Skeletal muscle tissue (tissue), 4 donors: ENCODE measurements around the gene CCN6. TPM values are rescaled to one million over a fixed set of nuclear protein-coding genes. Genes with fewer than 3 reads are reported as not detected.
"Not testable (repeated sequence)": the region's sequence is repeated elsewhere in the genome, so short reads cannot be mapped to it uniquely, and the experiment has no call there.

Experiments
- H3K27ac ChIP-seq: one replicate; pipeline ENCODE4 v1.7.0; 2013; ENCODE audit warnings: mild to moderate bottlenecking, low read depth, low read length, inconsistent platforms
- H3K27me3 ChIP-seq, 3 donors: one replicate each; pipeline ENCODE4 v1.7.0; 2013; ENCODE audit warnings: low read length in 3 of 3; ENCODE audit not compliant: control insufficient read depth in 3 of 3, insufficient read depth in 3 of 3
- H3K36me3 ChIP-seq, 3 donors: one replicate each; pipeline ENCODE4 v1.7.0; 2013; ENCODE audit warnings: low read length in 3 of 3; ENCODE audit not compliant: control insufficient read depth in 3 of 3, insufficient read depth in 3 of 3
- H3K4me1 ChIP-seq, 3 donors: one replicate each; pipeline ENCODE4 v1.7.0; 2013; ENCODE audit warnings: low read length in 3 of 3, mild to moderate bottlenecking in 3 of 3; ENCODE audit not compliant: control insufficient read depth in 3 of 3, insufficient read depth in 3 of 3
- H3K4me3 ChIP-seq, 3 donors: one replicate each; pipeline ENCODE4 v1.7.0; 2013; ENCODE audit warnings: low read length in 3 of 3
- H3K9ac ChIP-seq, 3 donors: one replicate each; pipeline ENCODE4 v1.7.0; 2013; ENCODE audit warnings: low read length in 3 of 3, mild to moderate bottlenecking in 3 of 3, moderate library complexity in 2 of 3, low read depth in 1 of 3
- H3K9me3 ChIP-seq, 3 donors: one replicate each; pipeline ENCODE4 v1.7.0; 2013; ENCODE audit warnings: low read length in 3 of 3; ENCODE audit not compliant: control insufficient read depth in 3 of 3
- total RNA-seq: library from RNA; depleted of rRNA; stranded (reverse); fragments of >200 nt; gene quantifications from one replicate; pipeline ENCODE4 v1.2.3, GENCODE V29; 2014
- donor health status: Osteomylitis.

CCN6 gene
- total RNA-seq, 1 donor from 2014 or later, result not detected

DNA sequence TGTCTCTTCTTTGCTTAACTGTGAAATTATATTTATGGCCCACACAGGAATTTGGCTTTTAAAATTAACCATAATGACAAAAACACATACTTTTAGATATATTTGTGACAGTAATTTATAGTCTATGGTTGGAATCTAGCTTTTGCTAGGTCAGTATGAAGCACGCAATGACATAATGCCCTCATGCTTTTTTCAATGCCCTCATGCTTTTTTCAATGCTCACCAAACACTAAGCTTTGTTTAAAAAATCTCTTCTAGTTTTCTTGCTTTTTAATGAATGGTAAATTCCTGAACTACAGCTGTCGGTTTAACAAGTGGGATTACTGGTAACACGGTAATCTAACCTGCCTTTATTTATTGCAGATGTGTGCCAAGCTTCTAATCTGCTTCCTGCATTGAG, 12.7 kb downstream of the CCN6 start:
- Histone ChIP-seq H3K27ac (no peak overlapping the region), H3K4me1 (no peaks in the 10 kb centered on the region)

DNA sequence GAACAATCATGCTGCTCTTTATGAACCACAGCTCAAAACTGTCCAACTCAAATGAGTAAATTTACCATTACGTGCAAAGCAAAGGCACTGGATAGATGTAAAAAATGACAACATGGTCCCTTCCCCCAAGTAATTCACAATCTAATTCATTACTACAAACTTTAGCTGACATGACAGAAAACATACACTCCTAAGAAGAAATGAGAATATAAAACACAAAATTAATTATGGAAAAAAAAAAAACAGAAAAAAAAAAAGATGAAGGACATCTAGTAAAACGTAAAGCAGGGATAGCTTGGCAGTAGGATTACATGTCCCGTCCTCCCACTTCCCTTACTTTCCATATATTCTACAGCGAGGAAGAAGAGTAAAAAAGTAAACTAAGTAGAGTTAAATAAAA, 27.7 kb downstream of the CCN6 start:
- H3K27me3 ChIP-seq, result no peaks in the 10 kb centered on the region
- no peak overlapping the region for H3K4me3 ChIP-seq
- peaks cover 0 to 6% (median 4%) of the 10 kb centered on the region in 3 donors for H3K4me1 ChIP-seq
- H3K9ac ChIP-seq, result no peak overlapping the region
- peaks cover 8 to 35% (median 25%) of the 10 kb centered on the region in 3 donors for H3K36me3 ChIP-seq
- no peak overlapping the region for H3K27ac ChIP-seq
- no peaks in the 10 kb centered on the region for H3K9me3 ChIP-seq

More for the DNA sequence above, 12.7 kb downstream of the CCN6 start:
- Histone ChIP-seq H3K36me3 (peaks cover 0 to 7% (median 3%) of the 10 kb centered on the region in 3 donors), H3K9ac (no peak overlapping the region), H3K27me3 (no peaks in the 10 kb centered on the region), H3K4me3 (no peak overlapping the region), H3K9me3 (no peaks in the 10 kb centered on the region)

DNA sequence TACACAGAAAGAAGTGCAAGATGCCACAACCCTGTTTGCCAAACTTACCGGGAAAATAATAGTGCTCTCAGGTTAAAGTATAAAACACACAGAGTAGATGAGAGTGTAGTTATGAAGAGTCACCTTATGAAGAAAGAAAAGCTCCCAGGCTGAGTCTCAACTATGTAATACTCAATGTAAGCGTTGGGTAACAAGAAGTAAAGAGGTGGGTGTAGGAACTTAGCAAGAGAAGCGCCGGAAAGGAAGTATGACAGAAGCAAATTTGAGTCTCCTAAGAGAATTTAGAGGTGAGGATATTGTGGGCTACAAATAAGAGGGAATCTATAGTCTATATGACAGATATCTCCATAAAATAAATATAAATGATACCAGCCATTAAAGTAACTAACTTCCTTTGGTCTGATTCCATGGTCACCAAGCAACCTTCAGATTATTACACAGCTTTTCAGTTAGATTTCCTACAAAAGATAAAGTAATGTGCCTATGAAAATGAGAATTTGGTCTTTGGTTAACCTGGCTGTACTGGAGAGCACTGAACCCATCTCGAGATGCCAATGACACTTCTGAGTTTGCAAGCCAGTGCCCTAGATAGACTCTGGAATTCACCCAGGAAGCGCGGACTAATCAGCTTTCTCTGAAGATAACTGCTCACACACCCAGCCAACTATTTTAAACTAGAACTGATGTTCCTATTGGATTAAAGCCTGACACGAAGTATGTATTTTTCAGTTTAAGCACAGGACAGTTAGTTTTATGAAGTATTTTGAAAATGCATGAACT, 31.6 kb downstream of the CCN6 start:
- no peak overlapping the region for H3K9ac ChIP-seq
- H3K4me3 ChIP-seq, result no peak overlapping the region
- H3K36me3 ChIP-seq, result peaks cover 5 to 19% (median 10%) of the 10 kb centered on the region in 3 donors
- H3K27me3 ChIP-seq, result no peaks in the 10 kb centered on the region
- H3K4me1 ChIP-seq, result peaks cover 0 to 15% (median 7%) of the 10 kb centered on the region in 3 donors
- H3K9me3 ChIP-seq, result no peaks in the 10 kb centered on the region
- H3K27ac ChIP-seq, result no peak overlapping the region

DNA sequence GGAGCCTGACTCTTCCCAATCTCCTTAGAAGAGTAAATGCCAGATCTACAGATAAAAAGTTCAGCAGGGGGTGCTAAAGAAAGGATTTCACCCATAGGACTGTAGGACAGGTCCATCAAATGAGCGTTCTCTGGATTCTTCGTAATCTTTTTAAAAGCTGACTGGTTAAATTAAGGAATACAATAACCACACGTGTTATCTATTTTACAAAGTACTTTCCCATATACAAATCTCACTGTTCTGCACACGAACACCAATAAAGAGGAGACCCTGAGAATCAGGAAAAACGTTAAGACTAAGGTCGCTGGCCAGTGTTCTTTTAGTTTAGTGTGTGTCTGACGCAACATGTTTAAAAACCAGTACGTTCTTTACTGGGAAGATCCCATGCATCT, 32.8 kb downstream of the CCN6 start:
- H3K4me1 ChIP-seq, result peaks cover 0 to 15% (median 7%) of the 10 kb centered on the region in 3 donors
- peak overlapping the region; percentile 84 to 92 (median 87) for H3K9ac ChIP-seq
- H3K4me3 ChIP-seq, result peak overlapping the region; percentile 88 to 93 (median 92)
- H3K9me3 ChIP-seq, result no peaks in the 10 kb centered on the region
- H3K36me3 ChIP-seq, result peaks cover 3 to 11% (median 6%) of the 10 kb centered on the region in 3 donors
- H3K27me3 ChIP-seq, result no peaks in the 10 kb centered on the region
- peak overlapping the region; percentile 80 for H3K27ac ChIP-seq

DNA sequence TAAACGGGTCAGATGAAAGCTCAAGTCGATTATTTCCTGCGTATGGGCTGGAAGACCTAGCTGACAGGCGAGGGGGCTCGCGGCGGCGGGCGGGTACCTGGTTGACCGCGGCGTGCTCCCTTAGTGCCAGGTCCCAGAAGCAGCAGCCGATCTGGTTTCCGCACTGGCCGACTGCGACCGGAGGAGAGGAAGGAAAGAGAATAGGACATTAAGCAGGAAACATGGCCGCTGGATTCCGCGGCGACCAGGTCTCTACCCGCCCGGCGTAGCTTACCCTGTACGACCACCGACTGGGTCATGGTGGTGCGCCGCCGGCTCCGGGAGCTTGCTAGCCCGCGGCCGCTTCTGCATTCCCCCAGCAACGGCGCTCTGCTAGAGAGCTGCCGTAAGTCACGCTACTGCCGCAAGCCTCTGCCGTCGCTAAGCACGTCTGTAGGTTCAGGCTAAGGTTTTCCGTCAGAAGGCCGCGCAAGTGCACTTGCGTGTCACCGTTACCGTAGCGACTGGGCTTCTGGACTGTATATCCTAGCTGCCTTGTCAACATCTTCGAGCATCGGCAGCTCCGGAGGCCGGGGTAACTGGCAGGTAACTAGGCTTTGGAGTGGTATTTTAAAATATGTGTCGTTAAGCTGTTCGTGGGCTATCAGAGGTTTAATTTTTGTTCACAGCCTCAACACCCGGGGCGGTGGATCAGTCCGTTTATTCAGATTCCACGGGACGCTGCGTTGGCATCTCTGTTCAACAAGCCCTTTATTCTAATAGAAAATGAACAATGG, 33.4 kb downstream of the CCN6 start, which contains the start of the genes FAM229B and TUBE1:
Gene FAM229B, plus strand, starts transcription at position 456 of the 776 bp plus-strand sequence. CDS start 11,693 bp downstream, outside the sequence.
Gene TUBE1, minus strand, starts transcription at position 347 of the 776 bp plus-strand sequence. Its CDS starts 48 bp downstream, at position 299.
- Histone ChIP-seq H3K4me1 (peaks cover 0 to 15% (median 7%) of the 10 kb centered on the region in 3 donors), H3K4me3 (peak within 1 kb of the TSS; percentile 88 to 93 (median 92)), H3K9me3 (no peaks in the 10 kb centered on the region)

DNA sequence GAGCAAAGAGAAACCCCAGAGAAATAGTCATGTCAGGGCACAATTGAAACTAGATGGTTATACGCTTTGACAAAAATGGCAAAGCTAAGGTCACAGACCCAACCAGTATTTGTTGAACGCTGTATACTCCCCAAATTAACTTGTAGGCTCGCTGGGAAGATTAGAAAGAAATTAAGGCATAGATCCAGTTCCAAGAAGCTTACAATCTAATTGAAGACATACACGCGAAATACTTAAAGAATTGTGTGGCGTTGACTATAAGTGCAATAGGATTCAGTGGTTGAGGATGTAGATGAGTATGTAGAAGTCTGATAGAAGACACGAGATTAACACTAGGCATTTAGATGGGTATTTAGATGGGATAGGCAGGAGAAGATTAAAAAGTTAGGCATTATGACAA, 34.0 kb downstream of the CCN6 start:
- H3K36me3 ChIP-seq, result peaks cover 0 to 11% (median 3%) of the 10 kb centered on the region in 3 donors
- peak overlapping the region; percentile 84 to 92 (median 87) for H3K9ac ChIP-seq
- H3K27me3 ChIP-seq, result no peaks in the 10 kb centered on the region
- peak overlapping the region; percentile 88 to 93 (median 92) for H3K4me3 ChIP-seq
- no peaks in the 10 kb centered on the region for H3K9me3 ChIP-seq
- peak overlapping the region; percentile 80 for H3K27ac ChIP-seq
- peaks cover 0 to 15% (median 7%) of the 10 kb centered on the region in 3 donors for H3K4me1 ChIP-seq

More for the DNA sequence above, 33.4 kb downstream of the CCN6 start, which contains the start of the genes FAM229B and TUBE1:
- Histone ChIP-seq H3K27me3 (no peaks in the 10 kb centered on the region), H3K27ac (peak within 1 kb of the TSS; percentile 80), H3K9ac (peak within 1 kb of the TSS; percentile 84 to 92 (median 87)), H3K36me3 (peaks cover 3 to 11% (median 4%) of the 10 kb centered on the region in 3 donors)

DNA sequence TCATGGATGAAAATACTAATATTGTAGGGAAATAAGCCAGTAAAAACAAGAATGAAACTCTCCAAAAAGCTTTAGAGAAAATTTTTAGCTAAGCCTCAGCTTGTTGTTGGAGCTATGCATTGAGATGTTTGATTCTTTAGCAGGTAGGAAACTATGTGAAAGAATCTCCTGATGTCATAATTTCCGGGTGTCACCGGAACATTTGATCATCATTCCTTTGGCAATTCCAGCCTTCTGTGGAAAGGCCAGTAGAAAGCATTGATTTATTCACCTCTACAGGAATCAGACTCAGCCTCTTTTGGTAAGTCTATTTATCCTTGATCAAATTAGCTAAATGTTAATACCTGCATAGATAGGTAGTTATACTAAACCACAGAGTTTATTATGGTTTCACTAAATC, 43.0 kb downstream of the CCN6 start:
- Histone ChIP-seq H3K4me3 (no peak overlapping the region), H3K4me1 (no peaks in the 10 kb centered on the region), H3K9ac (no peak overlapping the region), H3K27ac (no peak overlapping the region), H3K9me3 (no peaks in the 10 kb centered on the region), H3K27me3 (no peaks in the 10 kb centered on the region), H3K36me3 (peaks cover 0 to 7% (median 6%) of the 10 kb centered on the region in 3 donors)

DNA sequence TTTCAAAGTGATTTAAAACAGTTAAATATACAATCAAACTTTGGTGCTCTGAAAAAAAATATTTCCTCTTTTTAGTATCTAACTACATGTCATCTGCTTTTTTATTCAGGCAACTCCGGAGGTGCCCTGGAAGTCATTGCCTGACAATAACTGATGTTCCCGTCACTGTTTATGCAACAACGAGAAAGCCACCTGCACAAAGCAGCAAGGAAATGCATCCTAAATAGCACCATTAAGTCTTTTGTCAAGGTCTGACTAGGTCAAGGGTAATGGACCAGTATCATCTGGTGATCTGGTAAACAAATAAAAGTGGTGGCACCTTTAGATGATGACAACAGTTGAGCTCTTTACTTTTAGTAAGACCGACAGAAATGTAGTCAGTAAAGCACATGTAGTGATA, 46.7 kb downstream of the CCN6 start:
- H3K27ac ChIP-seq, result no peak overlapping the region
- H3K4me1 ChIP-seq, result no peaks in the 10 kb centered on the region
- H3K9me3 ChIP-seq, result no peaks in the 10 kb centered on the region
- no peak overlapping the region for H3K4me3 ChIP-seq
- H3K36me3 ChIP-seq, result peaks cover 0 to 7% (median 6%) of the 10 kb centered on the region in 3 donors
- H3K9ac ChIP-seq, result no peak overlapping the region
- H3K27me3 ChIP-seq, result no peaks in the 10 kb centered on the region

DNA sequence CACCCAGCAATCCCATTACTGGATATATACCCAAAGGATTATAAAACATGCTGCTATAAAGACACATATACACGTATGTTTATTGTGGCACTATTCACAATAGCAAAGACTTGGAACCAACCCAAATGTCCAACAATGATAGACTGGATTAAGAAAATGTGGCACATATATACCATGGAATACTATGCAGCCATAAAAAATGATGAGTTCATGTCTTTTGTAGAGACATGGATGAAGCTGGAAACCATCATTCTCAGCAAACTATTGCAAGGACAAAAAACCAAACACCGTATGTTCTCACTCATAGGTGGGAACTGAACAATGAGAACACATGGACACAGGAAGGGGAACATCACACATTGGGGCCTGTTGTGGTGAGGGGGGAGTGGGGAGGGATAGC, 52.1 kb downstream of the CCN6 start:
- H3K4me3 ChIP-seq, H3K27me3 ChIP-seq, H3K4me1 ChIP-seq, H3K36me3 ChIP-seq, H3K9me3 ChIP-seq, H3K9ac ChIP-seq, H3K27ac ChIP-seq: not testable (repeated sequence)
